GM13977 (cell line): ENCODE measurements around the gene GOLGA8H.
A peak's percentile ranks its signal among the peaks of the same experiment; 100 is the strongest.
"Not testable (repeated sequence)": the region's sequence is repeated elsewhere in the genome, so short reads cannot be mapped to it uniquely, and the experiment has no call there.

Experiments used
- DNase-seq: peaks from one replicate; pipeline ENCODE4 v3.0.0; 2012; ENCODE audit warnings: low spot score
- in situ Hi-C: fragments of 300-500 bp; cut with MboI; formaldehyde crosslinking; loops from one replicate; pipeline ENCODE4 v1.12.0; 2022; ENCODE audit warnings: low sequenced_read_pairs, low pct_unique_long_range_greater_than_20kb, mixed read lengths, inconsistent platforms; ENCODE audit not compliant: unreplicated experiment
- TF ChIP-seq, protein P1 (sequence below): IDR thresholded peaks from 2 replicates; pipeline ENCODE4 v1.5.1; 2012; ENCODE audit warnings: mild to moderate bottlenecking, control low read depth; ENCODE audit not compliant: insufficient read depth; ENCODE audit errors: extremely low read depth, missing control alignments

Gene GOLGA8H

DNA sequence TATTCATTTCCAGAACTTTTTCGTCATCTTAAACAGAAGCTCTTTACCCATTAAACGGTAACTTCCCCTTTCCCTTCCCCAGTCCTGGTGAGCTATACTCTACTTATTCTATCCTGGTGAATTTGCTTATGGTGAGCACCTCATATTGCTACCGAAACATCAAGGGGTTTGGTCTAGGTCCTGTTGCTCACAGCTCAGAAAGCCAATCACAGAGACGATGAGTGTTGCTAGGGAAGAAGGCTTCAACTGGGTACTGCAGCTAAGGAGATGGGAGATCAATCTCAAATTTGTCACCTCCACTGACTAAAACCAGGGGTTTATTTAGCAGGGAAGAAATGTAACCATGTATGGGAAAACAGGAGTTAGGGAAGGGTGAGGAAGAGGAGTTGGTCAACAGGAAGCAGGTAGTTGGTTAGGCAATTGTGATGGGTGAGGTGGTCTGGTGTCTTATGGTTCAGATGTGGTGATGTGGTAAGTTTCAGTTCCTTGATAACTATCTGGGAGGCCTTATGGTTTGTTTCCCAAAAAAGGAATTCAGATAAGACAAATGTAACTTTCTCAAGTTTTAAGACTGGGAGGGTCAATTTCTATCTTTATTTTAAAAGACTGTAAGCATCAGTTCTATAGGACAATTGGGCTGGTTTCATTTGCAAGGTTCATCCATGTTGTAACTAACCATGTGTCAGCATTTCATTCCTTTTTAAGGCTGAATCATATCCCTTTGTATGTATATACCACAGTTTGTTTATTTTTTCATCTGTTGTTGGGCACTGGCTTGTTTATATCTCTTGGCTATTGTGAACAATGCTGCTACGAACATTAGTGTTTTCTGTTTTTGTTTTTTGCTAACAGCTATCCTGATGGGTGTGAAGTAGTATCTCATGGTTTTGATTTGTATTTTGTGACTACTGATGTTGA, 46.4 kb downstream of the GOLGA8H start:
- peak; percentile 48 for DNase-seq
- TF ChIP-seq, protein P1, sequence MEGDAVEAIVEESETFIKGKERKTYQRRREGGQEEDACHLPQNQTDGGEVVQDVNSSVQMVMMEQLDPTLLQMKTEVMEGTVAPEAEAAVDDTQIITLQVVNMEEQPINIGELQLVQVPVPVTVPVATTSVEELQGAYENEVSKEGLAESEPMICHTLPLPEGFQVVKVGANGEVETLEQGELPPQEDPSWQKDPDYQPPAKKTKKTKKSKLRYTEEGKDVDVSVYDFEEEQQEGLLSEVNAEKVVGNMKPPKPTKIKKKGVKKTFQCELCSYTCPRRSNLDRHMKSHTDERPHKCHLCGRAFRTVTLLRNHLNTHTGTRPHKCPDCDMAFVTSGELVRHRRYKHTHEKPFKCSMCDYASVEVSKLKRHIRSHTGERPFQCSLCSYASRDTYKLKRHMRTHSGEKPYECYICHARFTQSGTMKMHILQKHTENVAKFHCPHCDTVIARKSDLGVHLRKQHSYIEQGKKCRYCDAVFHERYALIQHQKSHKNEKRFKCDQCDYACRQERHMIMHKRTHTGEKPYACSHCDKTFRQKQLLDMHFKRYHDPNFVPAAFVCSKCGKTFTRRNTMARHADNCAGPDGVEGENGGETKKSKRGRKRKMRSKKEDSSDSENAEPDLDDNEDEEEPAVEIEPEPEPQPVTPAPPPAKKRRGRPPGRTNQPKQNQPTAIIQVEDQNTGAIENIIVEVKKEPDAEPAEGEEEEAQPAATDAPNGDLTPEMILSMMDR: no peak
- in situ Hi-C loops: loop anchor here (25.0 kb wide), 2 partner anchors 112 to 237 kb away; no protein-coding TSS in a partner anchor

DNA sequence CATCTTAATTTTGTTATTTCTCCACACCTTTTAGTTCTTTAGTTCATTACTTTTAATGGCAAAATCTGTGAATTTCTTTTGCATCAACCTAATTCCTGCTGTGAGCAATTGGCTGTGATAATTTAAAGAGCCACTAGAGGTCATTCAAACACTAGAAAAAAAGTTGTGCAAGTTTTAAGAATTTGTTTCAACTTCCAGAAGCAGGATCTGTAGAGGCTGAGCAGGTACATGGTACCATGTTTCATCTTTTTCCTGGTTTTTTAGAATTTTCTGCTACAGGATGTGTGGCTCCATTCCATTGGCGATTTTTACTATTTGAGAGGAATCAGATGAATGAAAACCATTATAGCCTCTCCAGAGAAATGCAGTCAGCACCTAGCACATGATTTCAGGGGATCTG, 57.3 kb downstream of the GOLGA8H start:
- in situ Hi-C loops: loop anchor here (25.0 kb wide), 2 partner anchors 101 to 226 kb away; no protein-coding TSS in a partner anchor
- not testable (repeated sequence) for DNase-seq
- TF ChIP-seq, protein P1: peak; percentile 31
